NCI-H226 (cell line): ENCODE results near the gene PBLD.
"Not testable (repeated sequence)": the region's sequence is repeated elsewhere in the genome, so short reads cannot be mapped to it uniquely, and the experiment has no call there.

Source experiments
- DNase-seq: peaks from one replicate; pipeline ENCODE4 v3.0.0-alpha.2; 2015

The PBLD gene

GRCh38 chr10:68330852-68331454 lies 1.8 kb downstream of the PBLD start:
- no peak for DNase-seq

GRCh38 chr10:68329506-68329861 lies 3.2 kb downstream of the PBLD start:
- no peak for DNase-seq

GRCh38 chr10:68327889-68328786 lies 4.6 kb downstream of the PBLD start:
- DNase-seq: peak; percentile 63

GRCh38 chr10:68324396-68324795 lies 8.3 kb downstream of the PBLD start:
- DNase-seq: not testable (repeated sequence)

- DNase-seq: no peak
Observed at GRCh38 chr10:68318331-68319059, 14.2 kb downstream of the PBLD start.

GRCh38 chr10:68315582-68315981 lies 17.1 kb downstream of the PBLD start:
- DNase-seq: no peak

GRCh38 chr10:68314930-68315329 lies 17.8 kb downstream of the PBLD start:
- DNase-seq: not testable (repeated sequence)

- DNase-seq: no peak
Observed at GRCh38 chr10:68310531-68310930, 22.2 kb downstream of the PBLD start.

- no peak for DNase-seq
Observed at GRCh38 chr10:68305854-68306253, 26.9 kb downstream of the PBLD start.

GRCh38 chr10:68303849-68304412 lies 28.8 kb downstream of the PBLD start:
- no peak for DNase-seq

GRCh38 chr10:68302871-68303270 lies 29.9 kb downstream of the PBLD start:
- no peak for DNase-seq

- DNase-seq: no peak
Observed at GRCh38 chr10:68302503-68302823, 30.3 kb downstream of the PBLD start.

- DNase-seq: peak; percentile 21
Observed at GRCh38 chr10:68301790-68302502, 30.8 kb downstream of the PBLD start.

- no peak for DNase-seq
Observed at GRCh38 chr10:68301301-68301700, 31.4 kb downstream of the PBLD start.

- no peak for DNase-seq
Observed at GRCh38 chr10:68296843-68297663, 35.7 kb downstream of the PBLD start.

GRCh38 chr10:68290736-68291135 lies 42.0 kb downstream of the PBLD start:
- no peak for DNase-seq

- no peak for DNase-seq
Observed at GRCh38 chr10:68288717-68289116, 44.0 kb downstream of the PBLD start.

GRCh38 chr10:68284062-68285001 lies 48.4 kb downstream of the PBLD start:
- no peak for DNase-seq

GRCh38 chr10:68280758-68281157 lies 52.0 kb downstream of the PBLD start:
- DNase-seq: no peak

GRCh38 chr10:68278906-68279753 lies 53.6 kb downstream of the PBLD start:
- DNase-seq: not testable (repeated sequence)
